SK-N-SH (cell line): ENCODE measurements around the gene XRN2. TPM values are rescaled to one million over a fixed set of nuclear protein-coding genes. Genes with fewer than 3 reads are reported as not detected.

ENCODE experiments used
- CTCF ChIA-PET: fragments of 300-600, 350-600 bp; formaldehyde crosslinking; extraction: SDS; loops from one replicate; lab custom pipeline; 2021; lab: Yijun Ruan, JAX
- POLR2A ChIA-PET: fragments of 350-600 bp; sonication (Branson Sonifier 250); formaldehyde crosslinking; extraction: SDS; loops from one replicate; lab custom pipeline; 2020; ENCODE audit warnings: antibody characterized with exemption, inconsistent platforms; lab: Yijun Ruan, JAX
- DNase-seq: peaks from one replicate; pipeline ENCODE4 v3.0.0; 2012
- H2AFZ ChIP-seq: fragments of 200-600 bp; sonication (generic); 2 replicates; pipeline ENCODE4 v1.8.1; 2016; ENCODE audit warnings: antibody characterized with exemption, mild to moderate bottlenecking, low read depth
- H3F3A ChIP-seq: fragments of 200-600 bp; sonication (generic); replicated peaks from 2 replicates; pipeline ENCODE3; 2016; ENCODE audit warnings: antibody characterized with exemption, mild to moderate bottlenecking; ENCODE audit not compliant: insufficient read depth
- H3K27ac ChIP-seq, 2 experiments: fragments of 200-500 bp in 1 of 2; fragments of 200-600 bp in 1 of 2; sonication (Bioruptor generic) in 1 of 2; sonication (generic), shearing (Covaris generic) in 1 of 2; 2 replicates each; pipeline versions ENCODE4 v1.5.1 to v1.6.1; 2014 to 2016; ENCODE audit warnings: low read depth in 2 of 2, inconsistent platforms in 1 of 2, low read length in 1 of 2, mild to moderate bottlenecking in 1 of 2, mixed read lengths in 1 of 2
- H3K27me3 ChIP-seq: fragments of 200-600 bp; sonication (generic), shearing (Covaris generic); 2 replicates; pipeline ENCODE4 v1.6.1; 2016; ENCODE audit warnings: mixed run types; ENCODE audit not compliant: insufficient read depth
- H3K36me3 ChIP-seq, 2 experiments: fragments of 200-500 bp in 1 of 2; fragments of 200-600 bp in 1 of 2; sonication (Bioruptor generic) in 1 of 2; sonication (generic) in 1 of 2; replicated peaks in 1 of 2; 2 replicates each; pipeline versions ENCODE3 to v1.5.1; 2014 to 2016; ENCODE audit warnings: low read length in 1 of 2, mild to moderate bottlenecking in 1 of 2; ENCODE audit not compliant: insufficient read depth in 2 of 2, control insufficient read depth in 1 of 2
- H3K4me1 ChIP-seq, 2 experiments: fragments of 200-500 bp in 1 of 2; fragments of 200-600 bp in 1 of 2; sonication (Bioruptor generic) in 1 of 2; sonication (generic), shearing (Covaris generic) in 1 of 2; 2 replicates each; pipeline versions ENCODE4 v1.5.1 to v1.6.1; 2014 to 2016; ENCODE audit warnings: low read depth in 1 of 2, low read length in 1 of 2, mixed run types in 1 of 2; ENCODE audit not compliant: insufficient read depth in 2 of 2, control insufficient read depth in 1 of 2
- H3K4me2 ChIP-seq: fragments of 200-600 bp; sonication (generic), shearing (Covaris generic); 2 replicates; pipeline ENCODE4 v1.6.1; 2017; ENCODE audit warnings: mixed run types
- H3K4me3 ChIP-seq, 2 experiments: fragments of 200-500 bp in 1 of 2; fragments of 200-600 bp in 1 of 2; sonication (Bioruptor generic) in 1 of 2; sonication (generic), shearing (Covaris generic) in 1 of 2; 2 replicates each; pipeline versions ENCODE4 v1.5.1 to v1.8.1; 2014 to 2016; ENCODE audit warnings: low read depth in 2 of 2, inconsistent platforms in 1 of 2, low read length in 1 of 2, mild to moderate bottlenecking in 1 of 2, mixed read lengths in 1 of 2, moderate library complexity in 1 of 2
- H3K79me2 ChIP-seq: fragments of 200-600 bp; sonication (generic); 2 replicates; pipeline ENCODE4 v1.8.1; 2017; ENCODE audit warnings: mild to moderate bottlenecking; ENCODE audit not compliant: insufficient read depth
- H3K9ac ChIP-seq: fragments of 200-600 bp; sonication (generic); 2 replicates; pipeline ENCODE4 v1.6.1; 2017; ENCODE audit warnings: mixed run types
- H3K9me2 ChIP-seq: fragments of 200-600 bp; sonication (generic); 2 replicates; pipeline ENCODE4 v1.6.1; 2017; ENCODE audit warnings: mixed run types
- H3K9me3 ChIP-seq: fragments of 200-600 bp; sonication (generic); 2 replicates; pipeline ENCODE4 v1.6.1; 2017; ENCODE audit warnings: mixed run types, mild to moderate bottlenecking, moderate library complexity
- H4K20me1 ChIP-seq: fragments of 200-600 bp; sonication (generic); 2 replicates; pipeline ENCODE4 v1.6.1; 2017; ENCODE audit warnings: mild to moderate bottlenecking, mixed run types; ENCODE audit not compliant: insufficient read depth
- CHD2 ChIP-seq: fragments of 150-350 bp; IDR thresholded peaks from 2 replicates; pipeline ENCODE4 v1.6.1; 2018; ENCODE audit warnings: low read length; ENCODE audit not compliant: partially characterized antibody
- CTCF ChIP-seq: fragments of 200-600 bp; sonication (generic); IDR thresholded peaks from 2 replicates; pipeline ENCODE4 v1.6.1; 2017; ENCODE audit warnings: antibody characterized with exemption, mild to moderate bottlenecking, moderate library complexity
- EP300 ChIP-seq, 2 experiments: IDR thresholded peaks; 2 replicates each; pipeline versions ENCODE4 v1.4.0 to v1.6.1; 2012; ENCODE audit warnings: borderline replicate concordance in 1 of 2, low read depth in 1 of 2, low read length in 1 of 2
- EZH2phosphoT487 ChIP-seq: fragments of 200-600 bp; sonication (generic); IDR thresholded peaks from 2 replicates; pipeline ENCODE4 v1.6.1; 2017; ENCODE audit warnings: low read depth, mixed run types, mild to moderate bottlenecking, antibody characterized with exemption, moderate library complexity, borderline replicate concordance
- GABPA ChIP-seq: IDR thresholded peaks from 2 replicates; pipeline ENCODE4 v1.4.0; 2012; ENCODE audit warnings: low read depth, mild to moderate bottlenecking
- JUND ChIP-seq: IDR thresholded peaks from 2 replicates; pipeline ENCODE4 v1.4.0; 2012
- MAX ChIP-seq: IDR thresholded peaks from 2 replicates; pipeline ENCODE4 v1.4.0; 2012; ENCODE audit warnings: low read depth
- MXI1 ChIP-seq: IDR thresholded peaks from 2 replicates; pipeline ENCODE4 v1.6.1; 2012; ENCODE audit warnings: mild to moderate bottlenecking, low read depth, low read length, improper control_type of control experiment
- NRF1 ChIP-seq: IDR thresholded peaks from 2 replicates; pipeline ENCODE4 v1.6.1; 2012; ENCODE audit warnings: low read depth, mild to moderate bottlenecking, low read length
- PBX3 ChIP-seq: IDR thresholded peaks from 2 replicates; pipeline ENCODE4; 2012
- RCOR1 ChIP-seq: fragments of 150-350 bp; IDR thresholded peaks from 2 replicates; pipeline ENCODE4 v1.6.1; 2017; ENCODE audit warnings: antibody characterized with exemption, low read length
- REST ChIP-seq: IDR thresholded peaks from 2 replicates; pipeline ENCODE4 v1.6.1; 2012; ENCODE audit warnings: mild to moderate bottlenecking, low read depth, low read length, moderate library complexity
- RXRA ChIP-seq: IDR thresholded peaks from 2 replicates; pipeline ENCODE4 v1.4.0; 2012; ENCODE audit warnings: low read depth, mild to moderate bottlenecking, borderline replicate concordance
- SIN3A ChIP-seq: IDR thresholded peaks from 2 replicates; pipeline ENCODE4 v1.6.1; 2012; ENCODE audit warnings: low read depth, mild to moderate bottlenecking, low read length, moderate library complexity, borderline replicate concordance
- TAF1 ChIP-seq: IDR thresholded peaks from 2 replicates; pipeline ENCODE4 v1.6.1; 2012; ENCODE audit warnings: low read depth, mild to moderate bottlenecking, low read length, moderate library complexity, borderline replicate concordance
- TCF12 ChIP-seq: IDR thresholded peaks from 2 replicates; pipeline ENCODE4 v1.4.0; 2012
- TEAD4 ChIP-seq: IDR thresholded peaks from 2 replicates; pipeline ENCODE4 v1.4.0; 2012; ENCODE audit warnings: mild to moderate bottlenecking, borderline replicate concordance; ENCODE audit not compliant: insufficient read depth
- YY1 ChIP-seq: IDR thresholded peaks from 2 replicates; pipeline ENCODE4 v1.4.0; 2012; ENCODE audit warnings: low read depth, mild to moderate bottlenecking
- WGBS: methylation state at CpG from one replicate; pipeline ENCODE4 v1.1.6; 2017; ENCODE audit warnings: low lambda C conversion rate; 5-methylcytosine and 5-hydroxymethylcytosine counted together
- polyA plus RNA-seq, 3 experiments: library from polyadenylated mRNA; depleted of rRNA; stranded (reverse); fragments of >200 nt; gene quantifications; 2 replicates each; pipeline ENCODE4 v1.2.3, GENCODE V29; 2012

XRN2 gene
- polyA plus RNA-seq, 1 of the 3 experiments (the other 2 are of a cell fraction): 44.5 TPM

- TF ChIP-seq CHD2 (no peak), NRF1 (no peak), GABPA (no peak), EZH2phosphoT487 (no peak), EP300 (IDR thresholded peaks at IDR 0.05; ENCODE audit: borderline replicate concordance in 1 of 2, low read depth in 1 of 2, low read length in 1 of 2) (no peak), TAF1 (no peak), YY1 (no peak), REST (no peak), JUND (no peak), MAX (no peak), SIN3A (no peak), CTCF (no peak), TEAD4 (no peak), TCF12 (no peak), RCOR1 (no peak), RXRA (no peak), PBX3 (no peak), MXI1 (no peak)
- ChIA-PET POLR2A (no interaction called here), CTCF (interaction anchor here (0.6 to 1.3 kb wide), 3 partner anchors 11 to 262 kb away, joined by 3 to 5 read pairs (median 3); no protein-coding TSS in a partner anchor)
- H3K36me3 ChIP-seq: peaks cover 59 to 84% of the 10 kb centered on the region in 2 experiments
- H3K9me2 ChIP-seq: no peaks in the 10 kb centered on the region
- no peaks in the 10 kb centered on the region for H3K9me3 ChIP-seq
- H3K79me2 ChIP-seq: no peaks in the 10 kb centered on the region
- no peak for DNase-seq
- H2AFZ ChIP-seq: no peak overlapping the region
- H3F3A ChIP-seq: peaks cover 3% of the 10 kb centered on the region
- no peak overlapping the region for H3K4me3 ChIP-seq
- no peak overlapping the region for H3K9ac ChIP-seq
- H3K27me3 ChIP-seq: no peaks in the 10 kb centered on the region
- H3K4me2 ChIP-seq: no peak overlapping the region
- 89% methylated on average over 5 of the region's 5 CpGs for WGBS
- no peak overlapping the region for H3K27ac ChIP-seq
- H3K4me1 ChIP-seq: peaks cover 0 to 3% of the 10 kb centered on the region in 2 experiments; a peak in 1 of 4 replicates
- no peaks in the 10 kb centered on the region for H4K20me1 ChIP-seq
Observed at GRCh38 chr20:21384308-21384892, 81.3 kb downstream of the XRN2 start.
